ENCODE measurements around the gene CSF3.

DNA sequence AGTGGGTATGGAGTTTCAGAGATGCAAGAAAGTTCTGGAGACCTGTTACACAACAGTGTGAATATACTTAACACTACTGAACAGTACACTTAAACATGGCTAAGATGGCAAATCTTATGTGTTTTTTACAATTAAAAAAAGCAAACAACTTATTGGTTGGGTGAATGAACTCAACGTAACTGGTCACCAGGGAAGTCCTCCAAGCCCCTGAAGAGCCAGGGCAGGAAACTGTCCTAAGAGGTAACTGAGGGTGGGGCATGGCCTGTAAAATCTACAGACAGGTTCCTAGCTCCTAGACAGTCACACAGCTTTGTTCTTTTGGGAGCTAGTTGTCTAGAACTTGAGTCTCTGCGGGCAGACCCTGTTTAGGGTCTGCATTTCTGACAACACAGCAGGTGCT lies 10.3 kb downstream of the CSF3 start:
- TF ChIP-seq YY1 (IDR thresholded peaks at IDR 0.05) (no peak), TAF1 (conservative IDR thresholded peaks at IDR 0.05) (no peak), CTCF (IDR thresholded peaks at IDR 0.05; ENCODE audit: low read depth, low read length, missing input control) (no peak), JUND (IDR thresholded peaks at IDR 0.05) (no peak), RXRA (IDR thresholded peaks at IDR 0.05) (no peak), RAD21 (IDR thresholded peaks at IDR 0.05) (no peak), HNF4G (IDR thresholded peaks at IDR 0.05) (no peak)
- TF ChIP-seq, protein P1, sequence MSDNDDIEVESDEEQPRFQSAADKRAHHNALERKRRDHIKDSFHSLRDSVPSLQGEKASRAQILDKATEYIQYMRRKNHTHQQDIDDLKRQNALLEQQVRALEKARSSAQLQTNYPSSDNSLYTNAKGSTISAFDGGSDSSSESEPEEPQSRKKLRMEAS (IDR thresholded peaks at IDR 0.05) = no peak
- TF ChIP-seq, protein P2, sequence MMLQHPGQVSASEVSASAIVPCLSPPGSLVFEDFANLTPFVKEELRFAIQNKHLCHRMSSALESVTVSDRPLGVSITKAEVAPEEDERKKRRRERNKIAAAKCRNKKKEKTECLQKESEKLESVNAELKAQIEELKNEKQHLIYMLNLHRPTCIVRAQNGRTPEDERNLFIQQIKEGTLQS (IDR thresholded peaks at IDR 0.05) = no peak
- TF ChIP-seq, protein P3, sequence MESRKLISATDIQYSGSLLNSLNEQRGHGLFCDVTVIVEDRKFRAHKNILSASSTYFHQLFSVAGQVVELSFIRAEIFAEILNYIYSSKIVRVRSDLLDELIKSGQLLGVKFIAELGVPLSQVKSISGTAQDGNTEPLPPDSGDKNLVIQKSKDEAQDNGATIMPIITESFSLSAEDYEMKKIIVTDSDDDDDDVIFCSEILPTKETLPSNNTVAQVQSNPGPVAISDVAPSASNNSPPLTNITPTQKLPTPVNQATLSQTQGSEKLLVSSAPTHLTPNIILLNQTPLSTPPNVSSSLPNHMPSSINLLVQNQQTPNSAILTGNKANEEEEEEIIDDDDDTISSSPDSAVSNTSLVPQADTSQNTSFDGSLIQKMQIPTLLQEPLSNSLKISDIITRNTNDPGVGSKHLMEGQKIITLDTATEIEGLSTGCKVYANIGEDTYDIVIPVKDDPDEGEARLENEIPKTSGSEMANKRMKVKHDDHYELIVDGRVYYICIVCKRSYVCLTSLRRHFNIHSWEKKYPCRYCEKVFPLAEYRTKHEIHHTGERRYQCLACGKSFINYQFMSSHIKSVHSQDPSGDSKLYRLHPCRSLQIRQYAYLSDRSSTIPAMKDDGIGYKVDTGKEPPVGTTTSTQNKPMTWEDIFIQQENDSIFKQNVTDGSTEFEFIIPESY (IDR thresholded peaks at IDR 0.05) = no peak

Measured in liver (tissue), 3 donors.